H9 (cell line): ENCODE data around the gene THAP4. TPM values are rescaled to one million over a fixed set of nuclear protein-coding genes. Genes with fewer than 3 reads are reported as not detected.

Experiments used
- DNase-seq: peaks from one replicate; pipeline ENCODE4 v3.0.0-alpha.2; 2017
- H2AFZ ChIP-seq: one replicate; pipeline ENCODE4 v1.6.1; 2013; ENCODE audit warnings: mild to moderate bottlenecking, low read length, control low read depth, moderate library complexity
- H2AK5ac ChIP-seq: 2 replicates; pipeline ENCODE4 v1.6.1; 2013; ENCODE audit warnings: low read length, control low read depth, mixed read lengths; ENCODE audit not compliant: insufficient read length
- H2BK120ac ChIP-seq: one replicate; pipeline ENCODE4 v1.6.1; 2013; ENCODE audit warnings: low read depth, mild to moderate bottlenecking, low read length, control low read depth, inconsistent platforms; ENCODE audit not compliant: poor library complexity, severe bottlenecking
- H2BK12ac ChIP-seq: 2 replicates; pipeline ENCODE4 v1.6.1; 2013; ENCODE audit warnings: low read length, control low read depth, mixed read lengths, low read depth; ENCODE audit not compliant: insufficient read length
- H2BK15ac ChIP-seq: 2 replicates; pipeline ENCODE4 v1.6.1; 2013; ENCODE audit warnings: low read depth, low read length, control low read depth
- H2BK20ac ChIP-seq: one replicate; pipeline ENCODE4 v1.6.1; 2013; ENCODE audit warnings: low read depth, mild to moderate bottlenecking, low read length, control low read depth, inconsistent platforms; ENCODE audit not compliant: poor library complexity, severe bottlenecking
- H2BK5ac ChIP-seq: 2 replicates; pipeline ENCODE4 v1.6.1; 2013; ENCODE audit warnings: low read length, control low read depth, mixed read lengths; ENCODE audit not compliant: insufficient read length
- H3K14ac ChIP-seq: 2 replicates; pipeline ENCODE4 v1.6.1; 2013; ENCODE audit warnings: low read length, control low read depth; ENCODE audit not compliant: insufficient read depth
- H3K18ac ChIP-seq: 2 replicates; pipeline ENCODE4 v1.6.1; 2013; ENCODE audit warnings: low read depth, mild to moderate bottlenecking, mixed read lengths, low read length, control low read depth; ENCODE audit not compliant: insufficient read length
- H3K23ac ChIP-seq: 2 replicates; pipeline ENCODE4 v1.6.1; 2013; ENCODE audit warnings: low read length, control low read depth, mixed read lengths, low read depth; ENCODE audit not compliant: insufficient read length
- H3K23me2 ChIP-seq: 2 replicates; pipeline ENCODE4 v1.6.1; 2013; ENCODE audit warnings: low read depth, mild to moderate bottlenecking, mixed read lengths, low read length, control low read depth; ENCODE audit not compliant: insufficient read length, poor library complexity, severe bottlenecking
- H3K27ac ChIP-seq: 2 replicates; pipeline ENCODE4 v1.5.1; 2013; ENCODE audit warnings: low read length, control low read depth, mixed read lengths, low read depth; ENCODE audit not compliant: insufficient read length
- H3K27me3 ChIP-seq: 2 replicates; pipeline ENCODE4 v1.6.1; 2013; ENCODE audit warnings: low read length, control low read depth, inconsistent platforms; ENCODE audit not compliant: insufficient read depth
- H3K4ac ChIP-seq: 2 replicates; pipeline ENCODE4 v1.6.1; 2013; ENCODE audit warnings: low read depth, mild to moderate bottlenecking, control low read depth, inconsistent platforms, low read length, moderate library complexity
- H3K4me1 ChIP-seq: 2 replicates; pipeline ENCODE4 v1.6.1; 2013; ENCODE audit warnings: low read length, control low read depth, inconsistent platforms; ENCODE audit not compliant: insufficient read depth
- H3K4me2 ChIP-seq: 2 replicates; pipeline ENCODE4 v1.6.1; 2013; ENCODE audit warnings: low read length, control low read depth, mixed read lengths; ENCODE audit not compliant: insufficient read length, insufficient read depth
- H3K56ac ChIP-seq: 2 replicates; pipeline ENCODE4 v1.6.1; 2013; ENCODE audit warnings: low read depth, mild to moderate bottlenecking, mixed read lengths, low read length, control low read depth; ENCODE audit not compliant: insufficient read length
- H3K79me1 ChIP-seq: 2 replicates; pipeline ENCODE4 v1.6.1; 2013; ENCODE audit warnings: low read depth, mild to moderate bottlenecking, moderate library complexity, low read length, control low read depth, inconsistent platforms; ENCODE audit not compliant: insufficient read depth, poor library complexity, severe bottlenecking
- H3K79me2 ChIP-seq: 2 replicates; pipeline ENCODE4 v1.6.1; 2013; ENCODE audit warnings: low read length, control low read depth, inconsistent platforms; ENCODE audit not compliant: insufficient read depth
- H3K9ac ChIP-seq: 2 replicates; pipeline ENCODE4 v1.6.1; 2013; ENCODE audit warnings: low read length, control low read depth, mixed read lengths; ENCODE audit not compliant: insufficient read length; ENCODE audit errors: extremely low read depth
- H3K9me3 ChIP-seq: one replicate; pipeline ENCODE4 v1.6.1; 2013; ENCODE audit warnings: low read depth, low read length, inconsistent platforms; ENCODE audit not compliant: control insufficient read depth
- H3T11ph ChIP-seq: one replicate; pipeline ENCODE4 v1.6.1; 2013; ENCODE audit warnings: mild to moderate bottlenecking, low read length, control low read depth, inconsistent platforms
- H4K20me1 ChIP-seq: one replicate; pipeline ENCODE4 v1.6.1; 2013; ENCODE audit not compliant: control insufficient read depth, insufficient read length, insufficient read depth
- H4K5ac ChIP-seq: 2 replicates; pipeline ENCODE4 v1.6.1; 2013; ENCODE audit warnings: low read depth, mild to moderate bottlenecking, mixed read lengths, low read length, control low read depth; ENCODE audit not compliant: insufficient read length
- H4K8ac ChIP-seq: replicated peaks from 2 replicates; pipeline ENCODE4 v1.6.1; 2013; ENCODE audit warnings: low read length, control low read depth, mixed read lengths, low read depth; ENCODE audit not compliant: insufficient read length
- H4K91ac ChIP-seq: 2 replicates; pipeline ENCODE4 v1.6.1; 2013; ENCODE audit warnings: low read depth, mild to moderate bottlenecking, moderate library complexity, mixed read lengths, low read length, control low read depth; ENCODE audit not compliant: insufficient read length
- H3K27ac Mint-ChIP-seq, 3 experiments: 2 replicates in 2 of 3; 3 replicates in 1 of 3; pipeline ENCODE4 v1.8.0; 2020 to 2021; ENCODE audit warnings: mixed read lengths in 3 of 3, mild to moderate bottlenecking in 1 of 3, moderate library complexity in 1 of 3
- H3K27me3 Mint-ChIP-seq: 2 replicates; pipeline ENCODE4 v1.8.0; 2021; ENCODE audit warnings: low read depth, mild to moderate bottlenecking, moderate library complexity, mixed read lengths
- H3K36me3 Mint-ChIP-seq, 3 experiments: 2 replicates in 2 of 3; 3 replicates in 1 of 3; pipeline ENCODE4 v1.8.0; 2020 to 2021; ENCODE audit warnings: low read depth in 3 of 3, mixed read lengths in 3 of 3; ENCODE audit not compliant: insufficient read depth in 1 of 3
- H3K4me1 Mint-ChIP-seq, 2 experiments: 2 replicates each; pipeline ENCODE4 v1.8.0; 2020; ENCODE audit warnings: mixed read lengths in 2 of 2
- H3K4me3 Mint-ChIP-seq, 2 experiments: 2 replicates in 1 of 2; 3 replicates in 1 of 2; pipeline ENCODE4 v1.8.0; 2020 to 2021; ENCODE audit warnings: mild to moderate bottlenecking in 2 of 2, mixed read lengths in 2 of 2, moderate library complexity in 1 of 2
- H3K9me3 Mint-ChIP-seq, 2 experiments: 2 replicates in 1 of 2; 3 replicates in 1 of 2; pipeline ENCODE4 v1.8.0; 2020; ENCODE audit warnings: mild to moderate bottlenecking in 2 of 2, mixed read lengths in 2 of 2, moderate library complexity in 1 of 2
- WGBS: extraction: QIAGEN DNeasy Blood & Tissue Kit; methylation state at CpG from one replicate; pipeline ENCODE4 v1.1.7; 2013; ENCODE audit warnings: missing lambda C conversion rate, low lambda C conversion rate, mixed read lengths; ENCODE audit not compliant: insufficient read length; ENCODE audit errors: extremely low coverage; 5-methylcytosine and 5-hydroxymethylcytosine counted together
- total RNA-seq: library from RNA; stranded (reverse); gene quantifications from 2 replicates; pipeline ENCODE4 v1.2.1, GENCODE V29; 2021
- TF ChIP-seq, protein P1 (sequence below): fragments of 200-600 bp; sonication (generic); conservative IDR thresholded peaks from 3 replicates; pipeline ENCODE4 v1.8.0; 2021; ENCODE audit warnings: antibody characterized with exemption, mild to moderate bottlenecking

Gene THAP4
- total RNA-seq, 1 experiment from 2014 or later: 70.6 TPM

DNA sequence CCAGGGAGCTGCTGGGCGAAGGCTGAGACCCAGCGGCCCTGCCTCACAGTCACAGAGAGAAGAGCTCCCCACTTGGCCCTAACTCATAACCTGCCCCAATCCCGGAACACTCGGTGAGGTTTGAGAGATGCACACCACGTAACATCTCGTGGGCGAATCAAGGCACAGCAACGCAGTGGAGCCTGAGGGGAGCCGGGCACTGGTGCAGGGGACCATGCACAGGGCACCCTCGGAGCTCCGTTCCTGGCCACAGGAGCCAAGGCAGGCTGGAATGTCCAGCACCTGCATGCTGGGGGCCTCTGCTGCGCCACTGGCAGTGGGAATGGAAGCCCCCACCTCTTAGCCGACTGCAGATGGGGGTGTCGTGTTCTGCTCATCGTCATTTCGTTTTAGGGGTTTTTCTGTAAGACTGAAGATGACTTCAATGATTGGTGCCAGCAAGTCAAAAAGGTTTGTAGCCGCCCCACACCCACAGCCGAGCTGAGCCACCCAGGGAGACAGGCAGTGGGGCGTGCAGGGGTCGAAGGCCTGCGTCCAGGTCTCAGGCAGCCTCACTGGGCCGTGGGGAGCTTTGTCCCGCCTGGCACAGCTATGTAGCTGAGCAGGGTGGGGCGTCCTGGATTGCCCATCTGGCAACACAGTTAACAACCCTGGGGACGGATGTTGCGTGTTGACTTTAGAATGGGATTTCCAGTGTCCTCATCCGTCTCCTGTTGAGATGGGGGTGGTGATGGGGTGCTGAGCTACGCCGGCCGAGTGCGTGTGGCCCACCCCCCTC lies 33.6 kb upstream of the THAP4 start:
- Histone ChIP-seq H4K8ac (no peak overlapping the region), H3K23ac (no peak overlapping the region), H4K5ac (no peak overlapping the region), H2AK5ac (no peak overlapping the region), H2BK5ac (no peak overlapping the region), H2BK20ac (no peak overlapping the region), H4K91ac (no peak overlapping the region), H2AFZ (no peak overlapping the region), H3K23me2 (no peaks in the 10 kb centered on the region), H3K27me3 (no peaks in the 10 kb centered on the region), H3K4me1 (no peaks in the 10 kb centered on the region), H2BK12ac (no peak overlapping the region), H3T11ph (no peak overlapping the region), H3K4ac (no peak overlapping the region), H3K4me2 (no peak overlapping the region), H3K27ac (no peak overlapping the region), H3K18ac (no peak overlapping the region), H2BK15ac (no peak overlapping the region), H3K9me3 (no peaks in the 10 kb centered on the region), H3K14ac (no peak overlapping the region), H4K20me1 (no peaks in the 10 kb centered on the region), H3K79me1 (no peaks in the 10 kb centered on the region), H3K9ac (no peak overlapping the region), H2BK120ac (no peak overlapping the region), H3K79me2 (no peaks in the 10 kb centered on the region), H3K56ac (no peak overlapping the region)
- TF ChIP-seq, protein P1, sequence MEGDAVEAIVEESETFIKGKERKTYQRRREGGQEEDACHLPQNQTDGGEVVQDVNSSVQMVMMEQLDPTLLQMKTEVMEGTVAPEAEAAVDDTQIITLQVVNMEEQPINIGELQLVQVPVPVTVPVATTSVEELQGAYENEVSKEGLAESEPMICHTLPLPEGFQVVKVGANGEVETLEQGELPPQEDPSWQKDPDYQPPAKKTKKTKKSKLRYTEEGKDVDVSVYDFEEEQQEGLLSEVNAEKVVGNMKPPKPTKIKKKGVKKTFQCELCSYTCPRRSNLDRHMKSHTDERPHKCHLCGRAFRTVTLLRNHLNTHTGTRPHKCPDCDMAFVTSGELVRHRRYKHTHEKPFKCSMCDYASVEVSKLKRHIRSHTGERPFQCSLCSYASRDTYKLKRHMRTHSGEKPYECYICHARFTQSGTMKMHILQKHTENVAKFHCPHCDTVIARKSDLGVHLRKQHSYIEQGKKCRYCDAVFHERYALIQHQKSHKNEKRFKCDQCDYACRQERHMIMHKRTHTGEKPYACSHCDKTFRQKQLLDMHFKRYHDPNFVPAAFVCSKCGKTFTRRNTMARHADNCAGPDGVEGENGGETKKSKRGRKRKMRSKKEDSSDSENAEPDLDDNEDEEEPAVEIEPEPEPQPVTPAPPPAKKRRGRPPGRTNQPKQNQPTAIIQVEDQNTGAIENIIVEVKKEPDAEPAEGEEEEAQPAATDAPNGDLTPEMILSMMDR: no peak
- Mint-ChIP-seq H3K36me3 (peaks cover 10 to 75% (median 61%) of the 10 kb centered on the region in 3 experiments; a peak in 6 of 7 replicates), H3K27ac (no peak overlapping the region; a peak in 3 of 7 replicates), H3K4me3 (no peak overlapping the region), H3K4me1 (peaks cover 0 to 2% of the 10 kb centered on the region in 2 experiments; a peak in 2 of 4 replicates), H3K27me3 (no peaks in the 10 kb centered on the region), H3K9me3 (no peaks in the 10 kb centered on the region)
- no peak for DNase-seq
- WGBS: no CpG with 5 or more reads among the region's 31 CpGs
